GM13976 (cell line): ENCODE measurements around the gene SPC24.

Experiments
- DNase-seq: peaks from one replicate; pipeline ENCODE4 v3.0.0; 2012; ENCODE audit warnings: low spot score
- in situ Hi-C: fragments of 300-500 bp; cut with MboI; formaldehyde crosslinking; loops from one replicate; pipeline ENCODE4 v1.12.0; 2022; ENCODE audit warnings: low sequenced_read_pairs, mixed read lengths, inconsistent platforms; ENCODE audit not compliant: unreplicated experiment
- TF ChIP-seq, protein P1 (sequence below): IDR thresholded peaks from 2 replicates; pipeline ENCODE4 v1.5.1; 2012; ENCODE audit warnings: borderline replicate concordance, mild to moderate bottlenecking; ENCODE audit not compliant: insufficient read depth; ENCODE audit errors: extremely low read depth, missing control alignments, control extremely low read depth

Gene SPC24

DNA sequence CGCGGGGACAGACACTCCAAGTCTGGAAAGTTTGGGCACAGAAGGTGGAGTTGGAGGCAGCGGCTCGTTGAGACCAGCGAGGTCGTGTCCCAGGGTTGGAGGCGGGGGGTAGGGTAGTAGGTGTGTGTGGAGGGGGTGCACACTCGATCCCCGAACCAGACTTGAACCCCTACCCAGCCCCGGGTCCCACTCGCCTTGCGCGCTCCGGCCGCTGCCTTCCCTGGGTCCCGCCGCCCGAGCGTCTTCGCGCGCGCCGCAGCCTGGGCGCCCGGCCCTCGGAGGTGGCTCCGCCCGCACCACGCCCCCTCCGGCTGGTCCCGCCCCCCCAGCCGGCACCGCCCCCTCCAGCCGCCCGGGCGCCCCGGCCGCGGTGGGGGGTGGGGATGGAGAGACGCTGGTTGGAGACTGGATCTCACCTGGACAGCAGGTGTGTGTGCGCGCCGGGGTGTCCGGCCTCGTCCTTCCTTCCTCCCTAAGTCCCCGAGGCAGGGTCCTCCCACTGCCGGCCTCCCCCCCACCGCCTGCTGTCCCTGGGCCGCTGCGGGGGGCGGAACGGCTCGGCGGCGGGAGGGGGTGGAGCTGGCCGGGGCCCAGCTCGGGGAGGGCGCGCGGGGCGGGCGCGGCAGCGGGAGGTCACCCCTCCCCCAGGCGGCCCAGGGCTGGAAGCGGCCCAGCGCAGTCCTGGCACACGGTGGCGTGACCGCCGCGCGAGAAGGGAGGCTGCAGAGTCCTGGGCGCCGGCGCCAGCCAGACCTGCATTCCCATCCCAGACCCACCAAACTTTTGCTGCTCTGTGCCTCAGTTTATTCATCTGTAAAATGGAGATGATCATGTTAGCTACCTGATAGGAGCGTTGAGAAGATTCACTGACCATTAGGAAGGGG lies 42.0 kb upstream of the SPC24 start, which contains the start of gene KANK2:
KANK2 (minus strand) TSS at position 255 of the 884 bp plus-strand sequence. CDS start 3,034 bp downstream, outside the sequence.
- in situ Hi-C loops = no loop called here
- TF ChIP-seq, protein P1, sequence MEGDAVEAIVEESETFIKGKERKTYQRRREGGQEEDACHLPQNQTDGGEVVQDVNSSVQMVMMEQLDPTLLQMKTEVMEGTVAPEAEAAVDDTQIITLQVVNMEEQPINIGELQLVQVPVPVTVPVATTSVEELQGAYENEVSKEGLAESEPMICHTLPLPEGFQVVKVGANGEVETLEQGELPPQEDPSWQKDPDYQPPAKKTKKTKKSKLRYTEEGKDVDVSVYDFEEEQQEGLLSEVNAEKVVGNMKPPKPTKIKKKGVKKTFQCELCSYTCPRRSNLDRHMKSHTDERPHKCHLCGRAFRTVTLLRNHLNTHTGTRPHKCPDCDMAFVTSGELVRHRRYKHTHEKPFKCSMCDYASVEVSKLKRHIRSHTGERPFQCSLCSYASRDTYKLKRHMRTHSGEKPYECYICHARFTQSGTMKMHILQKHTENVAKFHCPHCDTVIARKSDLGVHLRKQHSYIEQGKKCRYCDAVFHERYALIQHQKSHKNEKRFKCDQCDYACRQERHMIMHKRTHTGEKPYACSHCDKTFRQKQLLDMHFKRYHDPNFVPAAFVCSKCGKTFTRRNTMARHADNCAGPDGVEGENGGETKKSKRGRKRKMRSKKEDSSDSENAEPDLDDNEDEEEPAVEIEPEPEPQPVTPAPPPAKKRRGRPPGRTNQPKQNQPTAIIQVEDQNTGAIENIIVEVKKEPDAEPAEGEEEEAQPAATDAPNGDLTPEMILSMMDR = no peak
- DNase-seq = peak; percentile 99

DNA sequence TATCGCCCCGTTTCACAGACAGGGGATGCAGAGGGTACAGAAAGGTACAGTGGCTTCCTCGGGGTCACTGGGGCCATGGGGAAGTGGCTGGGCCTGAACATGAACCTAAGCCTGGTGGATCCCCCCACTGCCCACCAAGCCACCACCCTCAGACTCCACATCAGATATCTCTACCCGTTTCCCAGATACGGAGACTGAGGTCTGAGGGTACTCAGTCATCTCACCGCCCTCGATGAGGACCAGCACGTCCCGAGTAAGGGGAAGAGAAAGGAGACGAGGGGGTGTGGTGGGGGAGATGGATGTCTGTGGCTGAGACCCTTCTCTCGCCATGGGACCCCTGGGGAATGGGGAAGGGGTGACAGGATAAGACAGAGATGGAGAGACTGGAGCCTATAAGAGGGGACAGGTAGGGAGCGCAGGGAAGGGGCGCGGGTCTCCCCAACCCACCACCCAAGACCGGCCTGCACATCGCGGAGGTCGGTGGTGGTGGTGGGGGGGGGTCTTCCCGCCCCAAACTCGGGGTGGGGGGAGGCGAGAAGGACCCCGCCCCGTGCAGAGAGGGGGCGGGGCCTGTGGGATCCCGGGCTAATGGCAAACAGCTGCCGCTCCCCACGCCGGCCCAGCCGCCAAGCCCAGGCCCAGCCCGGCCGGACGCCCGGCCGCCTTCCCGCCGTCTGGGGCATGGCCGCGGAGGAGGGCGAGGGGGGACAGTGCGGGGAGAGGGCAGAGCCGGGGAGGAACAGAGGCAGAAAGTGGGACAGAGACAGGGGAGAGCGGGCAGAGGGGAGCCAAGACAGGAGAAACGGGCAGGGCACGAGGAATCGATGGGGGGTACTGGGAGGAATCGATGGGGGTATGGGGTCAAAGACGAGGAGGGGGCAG lies 41.1 kb upstream of the SPC24 start:
- in situ Hi-C loops = no loop called here
- DNase-seq = no peak
- TF ChIP-seq, protein P1 = no peak

DNA sequence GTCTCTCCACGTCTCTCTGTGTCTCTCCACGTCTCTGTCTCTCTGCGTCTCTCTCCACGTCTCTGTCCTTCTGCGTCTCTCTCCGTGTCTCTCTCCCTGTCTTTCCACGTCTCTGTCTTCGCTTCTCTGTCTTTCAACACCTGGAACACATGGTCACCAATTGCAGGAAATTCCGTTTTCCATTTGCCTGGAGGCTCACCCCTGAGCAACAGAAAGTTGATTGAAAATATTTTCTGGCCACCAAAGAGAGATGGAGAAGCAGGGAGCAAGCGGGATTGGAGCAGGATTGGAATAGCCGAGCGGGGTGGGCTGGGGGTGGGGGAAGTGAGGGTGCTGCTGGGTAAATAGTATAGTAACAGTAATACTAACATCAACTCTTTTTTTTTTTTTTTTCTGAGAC lies 40.1 kb upstream of the SPC24 start:
- TF ChIP-seq, protein P1 = no peak
- in situ Hi-C loops = no loop called here

DNA sequence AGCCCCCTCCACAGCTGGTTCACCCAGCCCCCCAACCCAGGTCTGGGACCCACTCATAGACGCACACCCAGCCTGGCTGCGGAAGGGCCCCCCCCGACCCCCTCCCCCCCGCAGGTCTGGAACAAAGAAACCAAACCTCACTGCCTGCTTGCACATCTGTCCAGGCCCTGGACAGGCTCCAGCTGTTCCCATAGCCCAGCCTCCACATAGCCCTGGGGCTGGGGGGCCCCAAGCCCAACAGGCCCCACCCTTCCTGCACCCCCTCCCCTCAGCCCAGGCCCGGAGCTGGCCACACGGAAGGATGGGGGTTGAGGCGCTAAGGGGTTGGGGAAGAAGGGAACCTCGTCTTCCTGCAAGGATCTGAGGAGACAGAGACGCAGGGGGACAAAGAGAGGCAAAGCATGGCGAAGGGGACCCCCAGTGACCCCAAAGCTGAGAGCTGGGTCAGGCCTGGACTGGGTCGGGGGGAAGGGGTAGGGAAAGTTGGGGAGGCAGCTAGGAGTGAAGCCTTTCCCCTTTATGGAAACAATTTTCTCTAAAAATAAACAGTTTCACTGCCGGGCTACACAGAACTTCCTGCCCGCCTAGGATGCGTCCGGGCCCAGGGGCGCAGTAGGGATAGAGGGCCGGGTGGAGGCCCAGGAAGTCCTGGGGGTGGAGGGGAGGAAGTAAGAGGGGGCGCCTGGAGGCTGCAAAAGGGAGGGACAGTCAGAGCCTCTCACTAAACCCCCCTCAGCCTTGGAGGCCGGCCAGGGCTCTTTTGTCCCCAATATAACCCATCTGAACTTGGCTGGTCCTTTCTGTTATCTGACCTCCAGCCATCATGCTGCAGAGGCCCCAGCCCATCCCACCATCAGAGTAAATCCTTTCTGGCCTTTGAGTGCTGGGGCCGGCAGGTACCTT lies 39.3 kb upstream of the SPC24 start:
- TF ChIP-seq, protein P1 = no peak
- in situ Hi-C loops = no loop called here
- no peak for DNase-seq

More for the DNA sequence above, 40.1 kb upstream of the SPC24 start:
- DNase-seq = no peak

DNA sequence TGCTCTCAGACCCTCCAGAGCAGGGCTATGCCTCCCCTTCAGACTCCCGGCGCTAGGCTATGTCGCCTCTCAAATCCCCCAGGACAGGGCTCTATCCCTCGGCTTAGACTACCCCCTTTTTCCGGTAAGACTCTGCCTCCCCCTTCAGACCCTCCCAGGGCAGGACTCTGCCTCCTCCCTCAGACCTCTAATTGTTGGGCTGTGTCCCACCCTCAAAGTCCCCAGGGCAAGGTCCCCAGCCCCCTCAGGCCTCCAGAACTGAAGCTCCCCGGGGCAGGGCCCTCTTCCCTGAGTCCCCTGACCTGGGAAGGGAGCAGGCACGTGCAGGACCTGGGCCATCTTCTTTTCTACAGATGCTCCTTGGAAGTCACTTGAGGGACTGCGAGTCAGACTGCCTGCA lies 38.6 kb upstream of the SPC24 start:
- in situ Hi-C loops = no loop called here
- TF ChIP-seq, protein P1 = no peak
- no peak for DNase-seq
